IMR-90 (cell line): ENCODE results near the gene TYRP1. TPM values are rescaled to one million over a fixed set of nuclear protein-coding genes. Genes with fewer than 3 reads are reported as not detected.

Experiments used
- ATAC-seq: fragments of 200-7000 bp; cut with Tn5 transposase; 2 replicates; pipeline ENCODE4 v1.9.1; 2020; ENCODE audit warnings: low read depth, mild to moderate bottlenecking, moderate library complexity
- BruUV-seq: library from RNA; stranded (reverse); fragments of 400-500 nt; replicated peaks from 2 replicates; lab custom pipeline; 2021; lab: Mats Ljungman, UMichigan
- CTCF ChIA-PET: fragments of 300-600 bp; formaldehyde crosslinking; extraction: SDS; loops from one replicate; lab custom pipeline; 2021; ENCODE audit warnings: antibody characterized with exemption; lab: Yijun Ruan, JAX
- POLR2A ChIA-PET: fragments of 300-600 bp; sonication (Branson Sonifier 250); formaldehyde crosslinking; loops from one replicate; lab custom pipeline; 2022; ENCODE audit warnings: antibody characterized with exemption; ENCODE audit not compliant: unreplicated experiment; lab: Charles Lee
- DNase-seq: peaks from one replicate; pipeline ENCODE4 v3.0.0; 2013
- H2AFZ ChIP-seq: replicated peaks from 2 replicates; pipeline ENCODE3; 2013; ENCODE audit warnings: low read length, mild to moderate bottlenecking; ENCODE audit not compliant: poor library complexity
- H2AK5ac ChIP-seq: 2 replicates; pipeline ENCODE4 v1.6.1; 2013; ENCODE audit warnings: low read depth, low read length, inconsistent platforms
- H2AK9ac ChIP-seq: replicated peaks from 2 replicates; pipeline ENCODE3; 2013; ENCODE audit warnings: mild to moderate bottlenecking, low read depth, low read length, moderate library complexity; ENCODE audit not compliant: poor library complexity
- H2BK120ac ChIP-seq: 2 replicates; pipeline ENCODE4 v1.6.1; 2013; ENCODE audit warnings: low read depth, low read length, inconsistent platforms
- H2BK15ac ChIP-seq: 3 replicates; pipeline ENCODE4 v1.6.1; 2013; ENCODE audit warnings: low read depth, low read length, inconsistent platforms
- H2BK20ac ChIP-seq: 2 replicates; pipeline ENCODE4 v1.6.1; 2013; ENCODE audit warnings: low read depth, mild to moderate bottlenecking, inconsistent platforms, low read length, moderate library complexity
- H2BK5ac ChIP-seq: 2 replicates; pipeline ENCODE4 v1.6.1; 2013; ENCODE audit warnings: mild to moderate bottlenecking, low read depth, low read length, inconsistent platforms; ENCODE audit not compliant: poor library complexity, severe bottlenecking
- H3K14ac ChIP-seq: replicated peaks from 2 replicates; pipeline ENCODE4 v1.6.1; 2013; ENCODE audit warnings: low read depth, low read length, inconsistent platforms
- H3K18ac ChIP-seq: 2 replicates; pipeline ENCODE4 v1.6.1; 2013; ENCODE audit warnings: low read depth, low read length, control low read depth
- H3K23ac ChIP-seq: 2 replicates; pipeline ENCODE4 v1.6.1; 2013; ENCODE audit warnings: low read depth, low read length, inconsistent platforms
- H3K27ac ChIP-seq: 2 replicates; pipeline ENCODE4 v1.5.1; 2013; ENCODE audit warnings: mild to moderate bottlenecking, control low read depth, low read length; ENCODE audit not compliant: insufficient read depth
- H3K27me3 ChIP-seq: 2 replicates; pipeline ENCODE4 v1.6.1; 2013; ENCODE audit warnings: low read length; ENCODE audit not compliant: control insufficient read depth, insufficient read depth
- H3K36me3 ChIP-seq: 2 replicates; pipeline ENCODE4 v1.6.1; 2013; ENCODE audit warnings: low read length, mixed read lengths; ENCODE audit not compliant: control insufficient read depth, insufficient read depth
- H3K4ac ChIP-seq: 2 replicates; pipeline ENCODE4 v1.6.1; 2013; ENCODE audit warnings: low read depth, low read length, inconsistent platforms
- H3K4me1 ChIP-seq: 2 replicates; pipeline ENCODE4 v1.6.1; 2013; ENCODE audit warnings: low read length, mixed read lengths; ENCODE audit not compliant: control insufficient read depth, insufficient read depth
- H3K4me2 ChIP-seq: 2 replicates; pipeline ENCODE4 v1.6.1; 2013; ENCODE audit warnings: low read depth, mild to moderate bottlenecking, control low read depth, low read length, moderate library complexity
- H3K4me3 ChIP-seq: 2 replicates; pipeline ENCODE4 v1.5.1; 2013; ENCODE audit warnings: low read depth, mild to moderate bottlenecking, control low read depth, low read length, moderate library complexity; ENCODE audit not compliant: insufficient read depth
- H3K56ac ChIP-seq: 2 replicates; pipeline ENCODE4 v1.6.1; 2013; ENCODE audit warnings: low read length, inconsistent platforms; ENCODE audit not compliant: insufficient read depth; ENCODE audit errors: extremely low read depth
- H3K79me1 ChIP-seq, 2 experiments: 2 replicates each; pipeline ENCODE4 v1.6.1; 2013; ENCODE audit warnings: low read length in 2 of 2, inconsistent platforms in 1 of 2, low read depth in 1 of 2
- H3K9ac ChIP-seq: 2 replicates; pipeline ENCODE4 v1.6.1; 2013; ENCODE audit warnings: low read depth, low read length, control low read depth
- H3K9me1 ChIP-seq: 2 replicates; pipeline ENCODE4 v1.6.1; 2013; ENCODE audit warnings: low read length, inconsistent platforms; ENCODE audit not compliant: insufficient read depth
- H3K9me3 ChIP-seq: 2 replicates; pipeline ENCODE4 v1.6.1; 2013; ENCODE audit warnings: low read length; ENCODE audit not compliant: control insufficient read depth, insufficient read depth
- H4K20me1 ChIP-seq: 2 replicates; pipeline ENCODE4 v1.6.1; 2013; ENCODE audit warnings: low read length, inconsistent platforms; ENCODE audit not compliant: insufficient read depth
- H4K5ac ChIP-seq: 2 replicates; pipeline ENCODE4 v1.6.1; 2013; ENCODE audit warnings: mild to moderate bottlenecking, low read depth, low read length, control low read depth
- H4K8ac ChIP-seq, 2 experiments: 2 replicates each; pipeline ENCODE4 v1.6.1; 2013; ENCODE audit warnings: low read depth in 2 of 2, low read length in 2 of 2, control low read depth in 1 of 2, inconsistent platforms in 1 of 2
- H4K91ac ChIP-seq: 2 replicates; pipeline ENCODE4 v1.6.1; 2013; ENCODE audit warnings: low read depth, low read length, inconsistent platforms; ENCODE audit not compliant: insufficient read depth
- FOS ChIP-seq: fragments of 150-350 bp; IDR thresholded peaks from 2 replicates; pipeline ENCODE4 v1.6.1; 2016; ENCODE audit warnings: low read depth, low read length
- MAFK ChIP-seq: IDR thresholded peaks from 2 replicates; pipeline ENCODE4 v1.6.1; 2012; ENCODE audit warnings: low read depth, low read length, improper control_type of control experiment
- USF2 ChIP-seq: fragments of 150-350 bp; IDR thresholded peaks from 2 replicates; pipeline ENCODE4 v1.6.1; 2017; ENCODE audit warnings: mild to moderate bottlenecking, antibody characterized with exemption, low read length, low read depth
- WGBS, 2 experiments: methylation state at CpG; one replicate each; pipeline versions ENCODE4 v1.1.5 to v1.1.7; 2013; ENCODE audit warnings: missing lambda C conversion rate in 2 of 2; ENCODE audit not compliant: insufficient read length in 1 of 2; ENCODE audit errors: extremely low coverage in 2 of 2; 5-methylcytosine and 5-hydroxymethylcytosine counted together
- dilution Hi-C: fragments of 300-500 bp; cut with HindIII; formaldehyde crosslinking; loops from one replicate; pipeline ENCODE4 v1.14.3; 2018; ENCODE audit warnings: low sequenced_read_pairs; ENCODE audit not compliant: unreplicated experiment
- in situ Hi-C: fragments of 300-500 bp; cut with MboI; formaldehyde crosslinking; loops from 3 replicates; pipeline ENCODE4 v1.14.3; 2019; ENCODE audit warnings: low sequenced_read_pairs, inconsistent platforms, mixed read lengths
- intact Hi-C: fragments of 100-400 bp; cut with micrococcal nuclease; formaldehyde crosslinking; loops from 2 replicates; pipeline ENCODE4 v1.10.0; 2022
- polyA plus RNA-seq, 3 experiments: library from polyadenylated mRNA; depleted of rRNA; stranded (reverse); fragments of >200 nt; gene quantifications; 2 replicates each; pipeline ENCODE4 v1.2.3, GENCODE V29; 2012; ENCODE audit warnings: low replicate concordance in 1 of 3
- total RNA-seq: library from RNA; depleted of rRNA; stranded (reverse); fragments of >200 nt; gene quantifications from 2 replicates; pipeline ENCODE4 v1.2.3, GENCODE V29; 2012
- TF ChIP-seq, protein P1 (sequence below): fragments of 150-350 bp; IDR thresholded peaks from 2 replicates; pipeline ENCODE4 v1.6.1; 2016; ENCODE audit warnings: low read depth, mild to moderate bottlenecking, low read length, moderate library complexity, borderline replicate concordance

The TYRP1 gene
- total and polyA plus RNA-seq, 2 of the 4 experiments (the other 2 are of a cell fraction): 0.60 to 0.90 TPM

DNA sequence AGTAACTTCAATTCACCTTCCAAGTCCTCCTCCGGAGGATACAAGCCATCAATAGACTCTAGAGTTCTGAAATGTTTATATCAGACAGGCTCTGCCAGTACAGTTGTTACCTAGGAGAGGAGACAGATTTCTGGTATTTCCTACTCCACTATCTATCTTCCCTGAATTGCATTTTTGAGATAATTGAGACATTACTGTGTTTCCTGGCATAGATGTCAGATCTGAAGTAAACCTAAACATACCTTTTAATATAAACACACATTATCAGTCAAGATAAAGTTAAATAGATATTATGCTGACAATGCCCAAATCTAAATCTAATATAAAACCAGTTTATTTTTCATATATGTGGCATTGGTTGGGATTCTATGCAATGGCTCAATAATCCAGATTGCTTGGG lies 8.2 kb upstream of the TYRP1 start:
- peak overlapping the region; percentile 80 for H4K91ac ChIP-seq
- no peaks in the 10 kb centered on the region for H3K79me1 ChIP-seq
- POLR2A ChIA-PET: no interaction called here
- H4K8ac ChIP-seq: peak overlapping the region; percentile 59 to 80; a peak in 2 of 4 replicates
- H3K18ac ChIP-seq: no peak overlapping the region
- peak overlapping the region; percentile 93 for H2BK120ac ChIP-seq
- no peaks in the 10 kb centered on the region for H3K27me3 ChIP-seq
- intact Hi-C loops (no loop called here), in situ Hi-C loops (no loop called here), dilution Hi-C loops (no loop called here)
- TF ChIP-seq, protein P1, sequence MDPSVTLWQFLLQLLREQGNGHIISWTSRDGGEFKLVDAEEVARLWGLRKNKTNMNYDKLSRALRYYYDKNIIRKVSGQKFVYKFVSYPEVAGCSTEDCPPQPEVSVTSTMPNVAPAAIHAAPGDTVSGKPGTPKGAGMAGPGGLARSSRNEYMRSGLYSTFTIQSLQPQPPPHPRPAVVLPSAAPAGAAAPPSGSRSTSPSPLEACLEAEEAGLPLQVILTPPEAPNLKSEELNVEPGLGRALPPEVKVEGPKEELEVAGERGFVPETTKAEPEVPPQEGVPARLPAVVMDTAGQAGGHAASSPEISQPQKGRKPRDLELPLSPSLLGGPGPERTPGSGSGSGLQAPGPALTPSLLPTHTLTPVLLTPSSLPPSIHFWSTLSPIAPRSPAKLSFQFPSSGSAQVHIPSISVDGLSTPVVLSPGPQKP: no peak
- TF ChIP-seq FOS: no peak
- TF ChIP-seq USF2: no peak
- TF ChIP-seq MAFK: peak; percentile 74
- H3K23ac ChIP-seq: no peak overlapping the region
- H2AK9ac ChIP-seq: no peak overlapping the region
- H3K9me3 ChIP-seq: no peaks in the 10 kb centered on the region
- no peak overlapping the region for H2BK5ac ChIP-seq
- H3K4me3 ChIP-seq: no peak overlapping the region
- H3K4ac ChIP-seq: peak overlapping the region; percentile 75
- H3K36me3 ChIP-seq: no peaks in the 10 kb centered on the region
- peak overlapping the region; percentile 18; the same call in 1 of the 2 replicates for H2AK5ac ChIP-seq
- no TSS peak for BruUV-seq
- peak; percentile 51 for ATAC-seq
- WGBS, 2 experiments: no CpG with 5 or more reads among the region's 1 CpG
- H3K4me2 ChIP-seq: no peak overlapping the region; the same call in 1 of the 2 replicates
- no peak overlapping the region for H3K9ac ChIP-seq
- no peaks in the 10 kb centered on the region for H4K20me1 ChIP-seq
- no peak overlapping the region for H4K5ac ChIP-seq
- DNase-seq: peak; percentile 29
- H3K27ac ChIP-seq: no peak overlapping the region
- H3K14ac ChIP-seq: peak overlapping the region; percentile 73
- H2BK20ac ChIP-seq: peak overlapping the region; percentile 95; the same call in 1 of the 2 replicates
- 0 out of 3 replicates have a peak overlapping the region, but pooled peaks have one; percentile 47 for H2BK15ac ChIP-seq
- peaks cover 5% of the 10 kb centered on the region; the same call in 1 of the 2 replicates for H3K4me1 ChIP-seq
- CTCF ChIA-PET: interaction anchor here (0.9 kb wide), 1 partner anchor 14 kb away, joined by 3 read pairs; no protein-coding TSS in a partner anchor
- peak overlapping the region; percentile 9 for H2AFZ ChIP-seq
- no peak overlapping the region for H3K56ac ChIP-seq
- peaks cover 2% of the 10 kb centered on the region; the same call in 1 of the 2 replicates for H3K9me1 ChIP-seq
